GM18951 (cell line): ENCODE measurements around the gene CXorf66.

ENCODE experiments used
- POLR2A ChIP-seq: IDR thresholded peaks from 4 replicates; pipeline ENCODE4 v1.6.1; 2011; ENCODE audit warnings: mild to moderate bottlenecking; ENCODE audit not compliant: insufficient read length, insufficient read depth; ENCODE audit errors: extremely low read depth
- in situ Hi-C: fragments of 300-500 bp; cut with MboI; formaldehyde crosslinking; loops from one replicate; pipeline ENCODE4 v1.12.0; 2022; ENCODE audit warnings: low sequenced_read_pairs, mixed read lengths, inconsistent platforms; ENCODE audit not compliant: unreplicated experiment

The CXorf66 gene

GRCh38 chrX:139905743-139906142, 59.6 kb downstream of the CXorf66 start:
- in situ Hi-C loops = no loop called here
- no peak for TF ChIP-seq POLR2A
